Adrenal gland (tissue), 12 donors: ENCODE data around the gene ALOX5. TPM values are rescaled to one million over a fixed set of nuclear protein-coding genes. Genes with fewer than 3 reads are reported as not detected.
A peak's percentile ranks its signal among the peaks of the same experiment; 100 is the strongest.

Source experiments
- DNase-seq, 7 donors: peaks; one replicate each; pipeline ENCODE4 v3.0.0-alpha.2; 2019 to 2020
- H3K27ac ChIP-seq, 5 donors: fragments of 200-600 bp; sonication (generic) in 4 of 5; 1 replicate in 3 of 5; 2 replicates in 2 of 5; pipeline versions ENCODE4 v1.5.1 to v1.8.0; 2016 to 2020; ENCODE audit warnings: mild to moderate bottlenecking in 1 of 5
- H3K27me3 ChIP-seq: fragments of 200-600 bp; 2 replicates; pipeline ENCODE4 v1.8.0; 2021
- H3K36me3 ChIP-seq, 2 donors: fragments of 200-600 bp; replicated peaks in 1 of 2; 1 replicate in 1 of 2; 2 replicates in 1 of 2; pipeline versions ENCODE4 v1.5.1 to v1.8.0; 2018 to 2022
- H3K4me1 ChIP-seq, 2 donors: fragments of 200-600 bp; replicated peaks in 1 of 2; 1 replicate in 1 of 2; 2 replicates in 1 of 2; pipeline versions ENCODE4 v1.5.1 to v1.8.0; 2018 to 2021
- H3K4me3 ChIP-seq, 4 donors: fragments of 200-600 bp; sonication (generic) in 3 of 4; one replicate each; pipeline ENCODE4 v1.5.1; 2016 to 2018
- H3K9me3 ChIP-seq, 3 donors: fragments of 200-600 bp; sonication (generic) in 1 of 3; replicated peaks in 1 of 3; 1 replicate in 2 of 3; 2 replicates in 1 of 3; pipeline versions ENCODE4 v1.5.1 to v1.8.0; 2016 to 2021
- POLR2A ChIP-seq, 2 donors: fragments of 450-650 bp; IDR thresholded peaks; one replicate each; pipeline ENCODE4 v1.6.1; 2017; ENCODE audit warnings: antibody characterized with exemption in 2 of 2, mild to moderate bottlenecking in 2 of 2, moderate library complexity in 1 of 2
- WGBS, 4 donors: extraction: QIAGEN DNeasy Blood & Tissue Kit in 2 of 4; methylation state at CpG; one replicate each; pipeline versions ENCODE4 v1.1.5 to v1.1.7; 2013 to 2017; 5-methylcytosine and 5-hydroxymethylcytosine counted together
- intact Hi-C, 2 donors: fragments of 100-400 bp; cut with DNase I; formaldehyde crosslinking; loops; one replicate each; pipeline versions ENCODE4 v1.14.1 to v1.15.0; 2022 to 2023
- polyA plus RNA-seq, 3 donors: library from polyadenylated mRNA; stranded (reverse); fragments of 200-250 nt in 2 of 3; fragments of 350-450 nt in 1 of 3; fragmentation: Illumina TruSeq in 1 of 3; extraction: RNeasy Lipid Tissue Mini Kit (QIAGEN cat#74804) in 1 of 3; gene quantifications; one replicate each; pipeline ENCODE4 v1.2.3, GENCODE V29; 2013 to 2014
- total RNA-seq, 9 donors: library from RNA; depleted of rRNA in 4 of 9; stranded (reverse); fragments of >200 nt in 4 of 9; fragments of 120-200 nt in 1 of 9; fragmentation: NEBNext Ultra II Directional in 1 of 9; extraction: Animal tissue kit (Norgen Biotek cat#: 25700) in 1 of 9; gene quantifications; one replicate each; pipeline versions ENCODE4 v1.1.0 to v1.2.4, GENCODE V29; 2013 to 2023
- TF ChIP-seq, protein P1 (sequence below), 6 experiments: fragments of 450-650 bp in 4 of 6; fragments of 200-600 bp in 2 of 6; sonication (generic) in 1 of 6; IDR thresholded peaks; 1 replicate in 5 of 6; 2 replicates in 1 of 6; pipeline versions ENCODE4 v1.5.1 to v1.8.0; 2016 to 2021; ENCODE audit warnings: antibody characterized with exemption in 6 of 6, mild to moderate bottlenecking in 2 of 6, moderate library complexity in 1 of 6
- donor health status: healthy with polysubstance abuse.
- donor health status: Bipolar disorder and iron deficiency.
- donor health status: DM: yes; HTN: yes; CAD: no.
- donor health status: DM: no; HTN: no; CAD: no.
- donor health status: DM: no; HTN: no; CAD: no.
- donor health status: DM: yes; HTN: yes; CAD: no.

Gene ALOX5
- total and polyA plus RNA-seq, 12 donors, result 1.00 to 60.0 (median 17.7) TPM

- Histone ChIP-seq H3K27me3 (no peaks in the 10 kb centered on the region), H3K4me1 (peaks cover 15 to 18% of the 10 kb centered on the region in 2 donors), H3K9me3 (no peaks in the 10 kb centered on the region), H3K36me3 (no peaks in the 10 kb centered on the region), H3K27ac (peak overlapping the region in 3 of 5 donors; percentile 57 to 91 (median 89)), H3K4me3 (no peak overlapping the region)
- peak; percentile 58 to 93 (median 87) for DNase-seq
- intact Hi-C loops, result no loop called here
- 41 to 50% (median 44%) methylated on average over 11 to 16 of the region's 16 CpGs for WGBS, 4 donors
- TF ChIP-seq, protein P1, sequence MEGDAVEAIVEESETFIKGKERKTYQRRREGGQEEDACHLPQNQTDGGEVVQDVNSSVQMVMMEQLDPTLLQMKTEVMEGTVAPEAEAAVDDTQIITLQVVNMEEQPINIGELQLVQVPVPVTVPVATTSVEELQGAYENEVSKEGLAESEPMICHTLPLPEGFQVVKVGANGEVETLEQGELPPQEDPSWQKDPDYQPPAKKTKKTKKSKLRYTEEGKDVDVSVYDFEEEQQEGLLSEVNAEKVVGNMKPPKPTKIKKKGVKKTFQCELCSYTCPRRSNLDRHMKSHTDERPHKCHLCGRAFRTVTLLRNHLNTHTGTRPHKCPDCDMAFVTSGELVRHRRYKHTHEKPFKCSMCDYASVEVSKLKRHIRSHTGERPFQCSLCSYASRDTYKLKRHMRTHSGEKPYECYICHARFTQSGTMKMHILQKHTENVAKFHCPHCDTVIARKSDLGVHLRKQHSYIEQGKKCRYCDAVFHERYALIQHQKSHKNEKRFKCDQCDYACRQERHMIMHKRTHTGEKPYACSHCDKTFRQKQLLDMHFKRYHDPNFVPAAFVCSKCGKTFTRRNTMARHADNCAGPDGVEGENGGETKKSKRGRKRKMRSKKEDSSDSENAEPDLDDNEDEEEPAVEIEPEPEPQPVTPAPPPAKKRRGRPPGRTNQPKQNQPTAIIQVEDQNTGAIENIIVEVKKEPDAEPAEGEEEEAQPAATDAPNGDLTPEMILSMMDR (IDR thresholded peaks at IDR 0.05), result no peak
- no peak for TF ChIP-seq POLR2A (IDR thresholded peaks at IDR 0.05)
These were observed 46.6 kb downstream of the ALOX5 start for GRCh38 chr10:45420453-45421192.

GRCh38 chr10:45421221-45422097, 47.4 kb downstream of the ALOX5 start:
- H3K36me3 ChIP-seq, result no peaks in the 10 kb centered on the region
- intact Hi-C loops, result no loop called here
- H3K9me3 ChIP-seq, result no peaks in the 10 kb centered on the region
- no peaks in the 10 kb centered on the region for H3K27me3 ChIP-seq
- H3K4me3 ChIP-seq, result no peak overlapping the region
- DNase-seq, result no peak
- H3K4me1 ChIP-seq, result peaks cover 15 to 18% of the 10 kb centered on the region in 2 donors
- peak overlapping the region in 2 of 5 donors; percentile 58 to 91 for H3K27ac ChIP-seq
- TF ChIP-seq, protein P1 (IDR thresholded peaks at IDR 0.05), result no peak
- TF ChIP-seq POLR2A (IDR thresholded peaks at IDR 0.05), result no peak
- 72 to 85% (median 82%) methylated on average over 6 to 7 of the region's 7 CpGs for WGBS, 4 donors

GRCh38 chr10:45422207-45422865, 48.3 kb downstream of the ALOX5 start:
- Histone ChIP-seq H3K4me1 (peaks cover 15 to 18% of the 10 kb centered on the region in 2 donors), H3K4me3 (no peak overlapping the region), H3K27me3 (no peaks in the 10 kb centered on the region), H3K27ac (no peak overlapping the region), H3K9me3 (no peaks in the 10 kb centered on the region), H3K36me3 (no peaks in the 10 kb centered on the region)
- no peak for DNase-seq
- intact Hi-C loops, result no loop called here
- TF ChIP-seq, protein P1 (IDR thresholded peaks at IDR 0.05), result no peak
- WGBS, 4 donors, result 68 to 81% (median 68%) methylated on average over 4 to 6 of the region's 6 CpGs
